Upper lobe of left lung (tissue), 4 donors: ENCODE results near the gene RHBDL1.

Source experiments
- EP300 ChIP-seq, 4 donors: sonication (generic); formaldehyde crosslinking; IDR thresholded peaks; one replicate each; pipeline ENCODE4 v1.5.1; 2017; ENCODE audit warnings: antibody characterized with exemption in 4 of 4, control low read depth in 2 of 4
- POLR2A ChIP-seq, 4 donors: fragments of 450-650 bp; IDR thresholded peaks; one replicate each; pipeline ENCODE4 v1.5.1; 2016 to 2017; ENCODE audit warnings: antibody characterized with exemption in 4 of 4, mild to moderate bottlenecking in 2 of 4

DNA sequence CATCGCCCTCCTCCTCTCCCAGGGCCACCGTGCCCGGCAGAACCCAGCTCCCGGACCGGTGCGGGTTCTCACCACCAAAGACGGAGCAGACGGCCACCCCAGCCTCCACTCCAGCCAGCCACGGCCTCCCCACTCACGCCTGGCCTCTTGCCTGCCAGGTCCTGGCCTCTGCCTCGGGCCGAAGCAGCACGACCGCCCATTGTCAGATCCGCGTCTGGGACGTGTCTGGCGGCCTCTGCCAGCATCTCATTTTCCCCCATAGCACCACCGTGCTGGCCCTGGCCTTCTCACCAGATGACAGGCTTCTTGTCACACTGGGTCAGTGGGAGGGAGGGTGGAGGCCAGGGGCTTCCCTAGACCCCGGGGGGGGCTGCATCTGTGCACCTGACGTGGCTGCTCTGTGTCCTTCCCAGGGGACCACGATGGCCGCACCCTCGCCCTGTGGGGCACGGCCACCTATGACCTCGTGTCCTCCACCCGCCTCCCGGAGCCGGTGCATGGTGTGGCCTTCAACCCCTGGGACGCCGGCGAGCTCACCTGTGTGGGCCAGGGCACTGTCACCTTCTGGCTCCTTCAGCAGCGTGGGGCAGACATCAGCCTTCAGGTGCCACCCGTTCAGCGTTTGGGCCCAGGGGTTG, 14.2 kb upstream of the RHBDL1 start:
- TF ChIP-seq POLR2A (IDR thresholded peaks at IDR 0.05) (no peak), EP300 (IDR thresholded peaks at IDR 0.05) (no peak)
